Measurements from ENCODE around the gene RSU1. TPM values are rescaled to one million over a fixed set of nuclear protein-coding genes. Genes with fewer than 3 reads are reported as not detected.

The RSU1 gene
- polyA plus RNA-seq, 2 of the 4 experiments (the other 2 are of a cell fraction): 99.3 to 114 TPM

GRCh38 chr10:16765509-16766375 lies 51.5 kb downstream of the RSU1 start:
- no peak overlapping the region for H3K4me3 ChIP-seq
- H3K4me2 ChIP-seq: no peak overlapping the region
- H3K4me1 ChIP-seq: no peaks in the 10 kb centered on the region
- no peak overlapping the region for H3K27ac ChIP-seq
- ChIA-PET POLR2A (no interaction called here), CTCF (interaction anchor here (1.3 kb wide), 1 partner anchor 1338 kb away, joined by 4 read pairs; no protein-coding TSS in a partner anchor)
- peak in 1 of 2 experiments; percentile 39; a peak in 1 of 6 replicates for ATAC-seq
- TF ChIP-seq ZSCAN20 (CRISPR knock-in tag; IDR thresholded peaks at IDR 0.05) (no peak), HOXB13 (CRISPR knock-in tag; IDR thresholded peaks at IDR 0.05; ENCODE audit: low read depth) (no peak), NPAS2 (CRISPR knock-in tag; IDR thresholded peaks at IDR 0.05; ENCODE audit: borderline replicate concordance) (no peak), MYC (IDR thresholded peaks at IDR 0.05; ENCODE audit: borderline replicate concordance, low read length) (no peak), CBX2 (IDR thresholded peaks at IDR 0.05; ENCODE audit: borderline replicate concordance, low read depth) (no peak), KDM1A (IDR thresholded peaks at IDR 0.05; ENCODE audit: low read depth) (no peak), MAZ (IDR thresholded peaks at IDR 0.05; ENCODE audit: borderline replicate concordance, low read depth, low read length) (no peak)
- no peaks in the 10 kb centered on the region for H3K9me3 ChIP-seq
- FAIRE-seq: no peak
- DNase-seq (ENCODE audit: low read depth in 1 of 2, low spot score in 1 of 2): no peak
- 78% methylated on average over 12 of the region's 12 CpGs for WGBS (ENCODE audit: missing lambda C conversion rate)

GRCh38 chr10:16761300-16761699 lies 55.9 kb downstream of the RSU1 start:
- H3K4me1 ChIP-seq: no peaks in the 10 kb centered on the region
- CTCF ChIA-PET: interaction anchor here (0.7 kb wide), 1 partner anchor 859 kb away, joined by 3 read pairs; no protein-coding TSS in a partner anchor
- no peak for ATAC-seq
- FAIRE-seq: no peak
- H3K9me3 ChIP-seq: no peaks in the 10 kb centered on the region
- H3K4me2 ChIP-seq: no peak overlapping the region
- WGBS (ENCODE audit: missing lambda C conversion rate): 91% methylated on average over 8 of the region's 8 CpGs
- H3K4me3 ChIP-seq: no peak overlapping the region
- TF ChIP-seq CBX8 (IDR thresholded peaks at IDR 0.05) (no peak), HES2 (IDR thresholded peaks at IDR 0.05) (no peak), ELK1 (IDR thresholded peaks at IDR 0.05; ENCODE audit: low read depth, low read length) (no peak), BHLHE40 (IDR thresholded peaks at IDR 0.05; ENCODE audit: low read depth, low read length) (no peak), RCOR1 (IDR thresholded peaks at IDR 0.05; ENCODE audit: low read depth, low read length) (no peak), NR3C1 (IDR thresholded peaks at IDR 0.05) (no peak), USF2 (IDR thresholded peaks at IDR 0.05) (no peak), CEBPB (IDR thresholded peaks at IDR 0.05) (no peak), GATA3 (IDR thresholded peaks at IDR 0.05; ENCODE audit: borderline replicate concordance) (no peak), ZFP36 (IDR thresholded peaks at IDR 0.05; ENCODE audit: borderline replicate concordance, partially characterized antibody) (no peak), KDM5A (IDR thresholded peaks at IDR 0.05) (no peak), ZC3H11A (IDR thresholded peaks at IDR 0.05) (no peak), TFCP2L1 (CRISPR knock-in tag; IDR thresholded peaks at IDR 0.05) (no peak), HEYL (CRISPR knock-in tag; IDR thresholded peaks at IDR 0.05) (no peak), REST (IDR thresholded peaks at IDR 0.05) (no peak), RFX5 (IDR thresholded peaks at IDR 0.05) (no peak), EHMT2 (IDR thresholded peaks at IDR 0.05; ENCODE audit: low read depth) (no peak), NFE2L2 (conservative IDR thresholded peaks at IDR 0.05; ENCODE audit: low read length) (no peak)
- DNase-seq (ENCODE audit: low read depth in 1 of 2, low spot score in 1 of 2): no peak
- H3K27ac ChIP-seq: no peak overlapping the region
- POLR2A ChIA-PET: no interaction called here

All from A549 (cell line).